Measurements from ENCODE around the gene PKMYT1.
"Not testable (repeated sequence)": the region's sequence is repeated elsewhere in the genome, so short reads cannot be mapped to it uniquely, and the experiment has no call there.

Gene PKMYT1

DNA sequence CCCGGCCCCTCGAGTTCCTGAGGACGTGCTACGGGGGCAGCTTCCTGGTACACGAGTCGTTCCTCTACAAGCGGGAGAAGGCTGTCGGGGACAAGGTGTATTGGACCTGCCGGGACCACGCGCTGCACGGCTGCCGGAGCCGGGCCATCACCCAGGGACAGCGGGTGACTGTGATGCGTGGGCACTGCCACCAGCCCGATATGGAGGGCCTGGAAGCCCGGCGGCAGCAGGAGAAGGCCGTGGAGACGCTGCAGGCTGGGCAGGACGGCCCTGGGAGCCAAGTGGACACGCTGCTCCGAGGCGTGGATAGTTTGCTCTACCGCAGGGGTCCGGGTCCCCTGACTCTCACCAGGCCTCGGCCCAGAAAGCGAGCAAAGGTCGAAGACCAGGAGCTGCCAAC is 47.1 kb downstream of the PKMYT1 start:
- no peak for DNase-seq (ENCODE audit: insufficient read length, low spot score)
- TF ChIP-seq TAF1 (IDR thresholded peaks at IDR 0.05; ENCODE audit: low read depth, low read length): no peak
- no peak for TF ChIP-seq PAX5 (IDR thresholded peaks at IDR 0.05; ENCODE audit: insufficient read depth, low read length, severe bottlenecking)
- no peak for TF ChIP-seq POU2F2 (IDR thresholded peaks at IDR 0.05; ENCODE audit: low read depth, low read length)
- TF ChIP-seq POLR2A (IDR thresholded peaks at IDR 0.05; ENCODE audit: low read depth, low read length): no peak
- no peak for TF ChIP-seq POLR2AphosphoS5 (IDR thresholded peaks at IDR 0.05; ENCODE audit: low read depth, low read length)
- TF ChIP-seq SPI1 (IDR thresholded peaks at IDR 0.05; ENCODE audit: low read depth, low read length): no peak
- FAIRE-seq: no peak

- DNase-seq (ENCODE audit: insufficient read length, low spot score); FAIRE-seq: not testable (repeated sequence)
These were observed 48.9 kb downstream of the PKMYT1 start for GRCh38 chr16:2931231-2931914.

DNA sequence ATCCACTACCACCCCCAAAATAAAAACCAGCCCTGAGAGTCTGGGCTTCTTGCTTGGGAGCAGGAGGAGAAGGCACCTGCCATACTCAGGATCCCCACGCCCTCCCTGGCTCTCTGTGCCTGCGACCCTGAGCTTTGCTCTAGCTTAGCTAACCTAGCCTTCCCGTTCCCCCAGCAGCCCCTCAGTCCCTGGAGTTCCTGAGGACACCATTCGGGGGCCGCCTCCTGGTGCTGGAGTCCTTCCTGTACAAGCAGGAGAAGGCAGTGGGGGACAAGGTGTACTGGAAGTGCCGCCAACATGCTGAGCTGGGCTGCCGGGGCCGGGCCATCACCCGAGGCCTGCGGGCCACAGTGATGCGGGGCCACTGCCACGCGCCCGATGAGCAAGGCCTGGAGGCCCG is 50.0 kb downstream of the PKMYT1 start:
- no peak for FAIRE-seq
- DNase-seq (ENCODE audit: insufficient read length, low spot score): no peak
- no peak for TF ChIP-seq PAX5 (IDR thresholded peaks at IDR 0.05; ENCODE audit: insufficient read depth, low read length, severe bottlenecking)
- TF ChIP-seq POU2F2 (IDR thresholded peaks at IDR 0.05; ENCODE audit: low read depth, low read length): no peak
- TF ChIP-seq TAF1 (IDR thresholded peaks at IDR 0.05; ENCODE audit: low read depth, low read length): no peak
- no peak for TF ChIP-seq POLR2A (IDR thresholded peaks at IDR 0.05; ENCODE audit: low read depth, low read length)
- no peak for TF ChIP-seq SPI1 (IDR thresholded peaks at IDR 0.05; ENCODE audit: low read depth, low read length)
- TF ChIP-seq POLR2AphosphoS5 (IDR thresholded peaks at IDR 0.05; ENCODE audit: low read depth, low read length): no peak

DNA sequence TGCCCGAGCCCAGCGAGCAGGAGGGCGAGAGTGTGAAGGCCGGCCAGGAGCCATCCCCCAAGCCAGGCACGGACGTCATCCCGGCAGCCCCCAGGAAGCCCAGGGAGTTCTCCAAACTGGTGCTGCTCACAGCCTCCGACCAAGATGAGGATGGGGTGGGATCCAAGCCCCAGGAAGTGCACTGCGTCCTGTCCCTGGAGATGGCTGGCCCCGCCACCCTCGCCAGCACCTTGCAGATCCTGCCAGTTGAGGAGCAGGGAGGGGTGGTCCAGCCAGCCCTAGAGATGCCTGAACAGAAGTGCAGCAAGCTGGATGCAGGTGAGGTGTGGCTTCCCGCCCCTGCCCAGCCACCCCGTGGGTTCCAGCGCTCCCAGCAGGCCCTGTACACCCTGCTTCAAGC is 50.6 kb downstream of the PKMYT1 start:
- FAIRE-seq: no peak
- DNase-seq (ENCODE audit: insufficient read length, low spot score): no peak
- TF ChIP-seq POU2F2 (IDR thresholded peaks at IDR 0.05; ENCODE audit: low read depth, low read length) (no peak), SPI1 (IDR thresholded peaks at IDR 0.05; ENCODE audit: low read depth, low read length) (no peak), TAF1 (IDR thresholded peaks at IDR 0.05; ENCODE audit: low read depth, low read length) (no peak), POLR2AphosphoS5 (IDR thresholded peaks at IDR 0.05; ENCODE audit: low read depth, low read length) (no peak), POLR2A (IDR thresholded peaks at IDR 0.05; ENCODE audit: low read depth, low read length) (no peak), PAX5 (IDR thresholded peaks at IDR 0.05; ENCODE audit: insufficient read depth, low read length, severe bottlenecking) (no peak)

- TF ChIP-seq SPI1 (IDR thresholded peaks at IDR 0.05; ENCODE audit: low read depth, low read length): no peak
- TF ChIP-seq POLR2AphosphoS5 (IDR thresholded peaks at IDR 0.05; ENCODE audit: low read depth, low read length): no peak
- no peak for TF ChIP-seq POLR2A (IDR thresholded peaks at IDR 0.05; ENCODE audit: low read depth, low read length)
- no peak for TF ChIP-seq POU2F2 (IDR thresholded peaks at IDR 0.05; ENCODE audit: low read depth, low read length)
- no peak for TF ChIP-seq PAX5 (IDR thresholded peaks at IDR 0.05; ENCODE audit: insufficient read depth, low read length, severe bottlenecking)
- no peak for TF ChIP-seq TAF1 (IDR thresholded peaks at IDR 0.05; ENCODE audit: low read depth, low read length)
- DNase-seq (ENCODE audit: insufficient read length, low spot score) (no peak), FAIRE-seq (no peak)
These were observed 51.5 kb downstream of the PKMYT1 start for GRCh38 chr16:2928796-2929195.

DNA sequence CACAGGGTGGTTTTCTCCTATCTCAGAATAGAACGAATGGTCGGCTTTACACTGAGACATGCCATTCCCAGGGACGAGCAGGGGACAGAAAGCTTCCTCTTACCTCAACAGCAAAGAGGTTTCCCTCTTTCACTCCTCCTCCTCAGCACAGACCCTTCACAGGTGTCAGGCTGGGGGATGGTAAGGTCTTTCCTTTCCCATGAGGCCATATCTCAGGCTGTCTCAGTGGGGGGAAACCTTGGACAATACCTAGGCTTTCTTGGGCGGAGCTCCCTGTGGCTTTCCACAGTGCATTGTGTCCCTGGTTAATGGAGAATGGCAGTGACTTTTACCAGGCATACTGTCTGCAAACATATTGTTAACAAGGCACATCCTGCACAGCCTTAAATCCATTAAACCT is 52.1 kb downstream of the PKMYT1 start:
- not testable (repeated sequence) for DNase-seq (ENCODE audit: insufficient read length, low spot score); FAIRE-seq

- TF ChIP-seq TAF1 (IDR thresholded peaks at IDR 0.05; ENCODE audit: low read depth, low read length) (no peak), POLR2AphosphoS5 (IDR thresholded peaks at IDR 0.05; ENCODE audit: low read depth, low read length) (no peak), POU2F2 (IDR thresholded peaks at IDR 0.05; ENCODE audit: low read depth, low read length) (no peak), SPI1 (IDR thresholded peaks at IDR 0.05; ENCODE audit: low read depth, low read length) (no peak), PAX5 (IDR thresholded peaks at IDR 0.05; ENCODE audit: insufficient read depth, low read length, severe bottlenecking) (no peak), POLR2A (IDR thresholded peaks at IDR 0.05; ENCODE audit: low read depth, low read length) (no peak)
- peak; percentile 99 for FAIRE-seq
- peak; percentile 69 for DNase-seq (ENCODE audit: insufficient read length, low spot score)
These were observed 53.1 kb downstream of the PKMYT1 start for GRCh38 chr16:2927010-2927646.

- TF ChIP-seq POLR2AphosphoS5 (IDR thresholded peaks at IDR 0.05; ENCODE audit: low read depth, low read length): no peak
- FAIRE-seq (no peak), DNase-seq (ENCODE audit: insufficient read length, low spot score) (no peak)
These were observed 53.6 kb downstream of the PKMYT1 start for GRCh38 chr16:2926650-2926999.

DNA sequence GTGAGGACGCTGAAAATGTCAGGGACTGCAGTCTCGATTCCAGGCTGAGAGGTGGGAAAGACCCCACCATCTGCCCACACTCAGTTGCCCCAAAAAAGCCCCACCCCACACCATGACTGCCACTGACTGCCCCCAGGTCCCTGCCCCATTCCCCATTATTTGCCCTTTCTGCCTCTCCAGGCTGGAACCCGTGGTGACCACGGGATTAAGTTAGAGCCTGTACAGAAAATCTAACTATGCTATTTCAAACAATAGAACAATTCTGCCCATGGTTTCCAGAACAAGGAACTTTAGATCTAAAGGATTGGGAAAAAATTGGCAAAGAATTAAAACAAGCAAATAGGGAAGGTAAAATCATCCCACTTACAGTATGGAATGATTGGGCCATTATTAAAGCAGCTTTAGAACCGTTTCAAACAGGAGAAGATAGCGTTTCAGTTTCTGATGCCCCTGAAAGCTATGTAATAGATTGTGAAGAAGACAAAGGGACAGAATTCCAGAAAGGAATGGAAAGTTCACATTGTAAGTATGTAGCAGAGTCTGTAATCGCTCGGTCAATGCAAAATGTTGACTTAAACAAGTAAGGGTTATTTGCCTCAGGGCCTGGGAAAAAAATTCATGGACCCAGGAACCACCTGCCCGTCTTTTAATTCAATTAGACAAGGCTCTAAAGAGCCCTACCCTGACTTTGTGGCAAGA is 54.1 kb downstream of the PKMYT1 start:
- DNase-seq (ENCODE audit: insufficient read length, low spot score) (no peak), FAIRE-seq (no peak)
- no peak for TF ChIP-seq TAF1 (IDR thresholded peaks at IDR 0.05; ENCODE audit: low read depth, low read length)
- no peak for TF ChIP-seq POU2F2 (IDR thresholded peaks at IDR 0.05; ENCODE audit: low read depth, low read length)
- TF ChIP-seq POLR2AphosphoS5 (IDR thresholded peaks at IDR 0.05; ENCODE audit: low read depth, low read length): no peak
- TF ChIP-seq SPI1 (IDR thresholded peaks at IDR 0.05; ENCODE audit: low read depth, low read length): no peak
- no peak for TF ChIP-seq POLR2A (IDR thresholded peaks at IDR 0.05; ENCODE audit: low read depth, low read length)
- no peak for TF ChIP-seq PAX5 (IDR thresholded peaks at IDR 0.05; ENCODE audit: insufficient read depth, low read length, severe bottlenecking)

All from GM12891 (cell line).